GM10266 (cell line): Measurements from ENCODE around the gene PLEKHH1.
A peak's percentile ranks its signal among the peaks of the same experiment; 100 is the strongest.

ENCODE experiments used
- DNase-seq: peaks from one replicate; pipeline ENCODE4 v3.0.0; 2012; ENCODE audit errors: extremely low spot score
- CTCF ChIP-seq: IDR thresholded peaks from 2 replicates; pipeline ENCODE4 v1.5.1; 2012; ENCODE audit warnings: mild to moderate bottlenecking, low read depth; ENCODE audit not compliant: control insufficient read depth, insufficient read depth; ENCODE audit errors: missing control alignments

The PLEKHH1 gene

GRCh38 chr14:67580336-67581171 is 47.5 kb downstream of the PLEKHH1 start:
- DNase-seq = no peak
- no peak for TF ChIP-seq CTCF

GRCh38 chr14:67581643-67582042 is 48.6 kb downstream of the PLEKHH1 start:
- TF ChIP-seq CTCF = no peak
- no peak for DNase-seq

GRCh38 chr14:67582061-67582460 is 49.0 kb downstream of the PLEKHH1 start:
- no peak for DNase-seq
- TF ChIP-seq CTCF = no peak

GRCh38 chr14:67583711-67584644 is 50.9 kb downstream of the PLEKHH1 start:
- TF ChIP-seq CTCF = peak; percentile 81
- peak; percentile 74 for DNase-seq

GRCh38 chr14:67584978-67585377 is 51.9 kb downstream of the PLEKHH1 start:
- TF ChIP-seq CTCF = no peak
- no peak for DNase-seq

GRCh38 chr14:67586369-67586768 is 53.3 kb downstream of the PLEKHH1 start:
- TF ChIP-seq CTCF = no peak
- DNase-seq = no peak
